Fibroblast of pulmonary artery (primary cell): ENCODE results near the gene SERPINA3.
"Not testable (repeated sequence)": the region's sequence is repeated elsewhere in the genome, so short reads cannot be mapped to it uniquely, and the experiment has no call there.

Experiments
- DNase-seq: peaks from one replicate; pipeline ENCODE4 v3.0.0-alpha.2; 2010; ENCODE audit warnings: low read depth
- H3K4me3 ChIP-seq: replicated peaks from 2 replicates; pipeline ENCODE4 v1.5.1; 2011; ENCODE audit warnings: low read depth, mild to moderate bottlenecking, control low read depth, low read length, moderate library complexity
- TF ChIP-seq, protein P1 (sequence below): IDR thresholded peaks from 2 replicates; pipeline ENCODE4 v1.5.1; 2011; ENCODE audit warnings: mild to moderate bottlenecking, control low read depth, low read length, inconsistent platforms; ENCODE audit errors: missing control alignments

SERPINA3 gene

DNA sequence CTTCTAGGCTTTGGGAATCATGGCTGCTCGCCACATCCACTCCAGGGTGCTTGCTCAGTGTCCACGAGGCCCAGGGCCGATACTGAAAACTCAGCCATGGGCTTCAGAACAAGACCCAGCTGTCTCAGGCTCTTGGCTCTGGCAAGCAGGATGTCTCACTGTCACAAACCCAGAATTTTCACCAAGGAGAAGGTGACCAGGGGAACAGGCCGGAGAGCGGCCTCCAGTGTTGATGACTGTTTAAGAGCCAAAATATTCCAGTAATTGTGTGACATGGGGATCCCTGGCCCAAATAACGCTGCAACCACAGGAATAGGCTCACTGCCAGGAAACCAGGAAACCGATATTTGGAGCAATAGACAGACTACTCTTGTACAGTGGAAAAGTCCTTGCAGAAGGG is 40.8 kb upstream of the SERPINA3 start:
- TF ChIP-seq, protein P1, sequence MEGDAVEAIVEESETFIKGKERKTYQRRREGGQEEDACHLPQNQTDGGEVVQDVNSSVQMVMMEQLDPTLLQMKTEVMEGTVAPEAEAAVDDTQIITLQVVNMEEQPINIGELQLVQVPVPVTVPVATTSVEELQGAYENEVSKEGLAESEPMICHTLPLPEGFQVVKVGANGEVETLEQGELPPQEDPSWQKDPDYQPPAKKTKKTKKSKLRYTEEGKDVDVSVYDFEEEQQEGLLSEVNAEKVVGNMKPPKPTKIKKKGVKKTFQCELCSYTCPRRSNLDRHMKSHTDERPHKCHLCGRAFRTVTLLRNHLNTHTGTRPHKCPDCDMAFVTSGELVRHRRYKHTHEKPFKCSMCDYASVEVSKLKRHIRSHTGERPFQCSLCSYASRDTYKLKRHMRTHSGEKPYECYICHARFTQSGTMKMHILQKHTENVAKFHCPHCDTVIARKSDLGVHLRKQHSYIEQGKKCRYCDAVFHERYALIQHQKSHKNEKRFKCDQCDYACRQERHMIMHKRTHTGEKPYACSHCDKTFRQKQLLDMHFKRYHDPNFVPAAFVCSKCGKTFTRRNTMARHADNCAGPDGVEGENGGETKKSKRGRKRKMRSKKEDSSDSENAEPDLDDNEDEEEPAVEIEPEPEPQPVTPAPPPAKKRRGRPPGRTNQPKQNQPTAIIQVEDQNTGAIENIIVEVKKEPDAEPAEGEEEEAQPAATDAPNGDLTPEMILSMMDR, result no peak
- DNase-seq, result peak; percentile 48
- H3K4me3 ChIP-seq, result no peak overlapping the region

DNA sequence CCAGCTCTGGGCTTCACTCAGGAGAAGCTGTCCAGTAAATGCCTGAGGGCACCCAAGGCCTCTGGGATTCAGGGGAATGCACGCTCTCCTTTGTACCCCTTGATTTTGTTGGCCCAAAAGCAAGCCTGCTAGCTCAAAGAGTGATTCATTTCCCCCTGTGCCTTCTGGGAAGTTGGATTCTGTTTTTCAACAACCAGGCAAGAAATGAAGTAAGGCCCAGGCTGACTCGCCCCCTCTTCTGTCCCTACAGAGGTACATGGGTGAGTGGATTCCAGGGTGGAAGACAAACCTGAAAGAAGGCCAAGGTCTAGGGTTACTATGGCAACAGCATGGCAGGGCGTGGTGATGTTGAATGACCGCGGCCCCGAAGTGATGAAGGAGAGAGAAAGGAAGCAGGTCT is 40.2 kb upstream of the SERPINA3 start:
- TF ChIP-seq, protein P1, result no peak
- DNase-seq, result peak; percentile 57
- no peak overlapping the region for H3K4me3 ChIP-seq

DNA sequence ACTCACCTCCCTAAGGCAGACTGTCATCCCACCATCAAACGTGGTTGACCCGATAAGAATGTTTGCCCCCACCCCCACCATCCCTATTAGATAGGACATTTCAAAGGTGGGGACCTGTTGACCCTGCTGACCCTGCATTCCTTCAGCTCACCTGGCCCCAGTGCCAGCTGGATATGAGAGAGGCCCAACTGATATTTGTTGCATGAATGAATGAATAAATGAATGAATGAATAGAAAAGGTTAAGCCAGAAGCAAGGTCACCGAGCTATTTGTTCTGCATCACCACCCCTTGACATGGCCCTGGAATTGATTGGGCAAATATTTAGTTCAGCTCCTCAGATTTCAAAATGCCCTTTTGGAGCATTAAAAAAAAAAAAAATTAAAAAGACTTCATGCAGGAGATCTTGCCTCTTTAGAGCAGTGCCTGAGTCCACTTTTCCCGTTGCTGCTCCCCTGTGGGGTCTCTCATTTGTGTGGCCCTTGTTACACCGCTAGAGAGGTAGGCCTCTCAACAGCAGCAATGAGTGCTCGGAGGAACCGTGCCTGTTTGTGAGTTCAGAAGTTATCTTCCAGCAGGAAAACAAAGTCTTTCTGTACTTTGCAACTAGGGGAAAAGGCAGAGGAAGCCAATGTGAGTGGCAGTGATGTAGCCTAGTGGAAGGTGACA is 39.4 kb upstream of the SERPINA3 start:
- TF ChIP-seq, protein P1, result no peak
- no peak overlapping the region for H3K4me3 ChIP-seq
- no peak for DNase-seq

DNA sequence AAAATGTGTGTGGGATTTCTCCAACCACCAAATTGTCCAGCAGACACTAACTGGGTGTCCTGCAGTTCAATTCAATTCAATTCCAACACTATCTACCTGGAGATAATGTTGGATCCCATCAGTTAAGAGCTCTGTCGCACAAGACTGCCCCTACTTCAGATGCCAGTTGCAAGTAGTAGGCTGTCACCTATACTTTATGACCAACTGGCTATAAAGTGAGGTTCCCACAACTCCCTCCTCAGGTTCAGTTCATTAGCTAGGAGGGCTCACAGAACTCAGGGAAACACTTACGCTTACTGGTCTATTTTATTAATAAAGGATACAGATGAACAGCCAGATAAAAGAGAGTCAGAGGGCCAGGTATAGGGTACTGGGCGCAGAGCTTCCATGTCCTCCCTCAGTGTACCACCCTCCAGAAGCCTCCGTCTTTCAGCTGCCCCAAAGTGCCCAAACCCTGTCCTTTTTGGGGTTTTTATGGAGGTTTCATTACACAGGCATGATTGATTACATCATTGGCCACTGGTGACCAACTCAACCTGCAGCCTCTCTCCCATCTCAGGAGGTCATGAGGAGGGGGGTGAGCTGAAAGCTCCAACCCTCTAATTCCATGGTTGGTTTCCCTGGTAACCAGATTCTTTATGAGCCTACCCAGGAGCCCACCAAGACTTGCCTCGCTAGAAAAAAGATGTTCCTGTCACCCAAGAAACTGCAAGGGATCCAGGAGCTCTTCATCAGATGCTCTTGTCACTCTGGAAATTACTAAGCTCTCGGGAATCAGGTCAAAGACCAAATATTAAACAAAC is 38.5 kb upstream of the SERPINA3 start:
- no peak for DNase-seq
- TF ChIP-seq, protein P1, result no peak
- H3K4me3 ChIP-seq, result no peak overlapping the region

DNA sequence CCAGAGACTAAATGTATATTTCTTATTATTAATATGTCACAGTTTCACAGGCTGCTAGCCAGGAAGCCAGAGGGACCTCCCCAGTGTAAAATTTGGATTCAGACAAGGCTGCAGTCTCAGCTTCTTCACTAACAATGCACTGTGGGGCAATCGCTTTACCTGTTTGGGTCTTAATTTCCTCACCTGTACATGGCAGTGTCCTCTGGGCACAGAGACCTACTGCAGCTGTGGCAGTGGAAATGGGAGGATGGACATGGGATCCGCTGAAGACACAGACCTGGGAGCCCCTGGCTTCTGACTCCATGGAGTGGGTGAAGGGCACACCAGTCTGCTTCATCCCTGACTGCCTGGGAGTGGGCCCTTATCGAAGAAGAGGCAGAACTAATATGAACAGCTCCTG is 37.9 kb upstream of the SERPINA3 start:
- no peak overlapping the region for H3K4me3 ChIP-seq
- DNase-seq, result no peak

DNA sequence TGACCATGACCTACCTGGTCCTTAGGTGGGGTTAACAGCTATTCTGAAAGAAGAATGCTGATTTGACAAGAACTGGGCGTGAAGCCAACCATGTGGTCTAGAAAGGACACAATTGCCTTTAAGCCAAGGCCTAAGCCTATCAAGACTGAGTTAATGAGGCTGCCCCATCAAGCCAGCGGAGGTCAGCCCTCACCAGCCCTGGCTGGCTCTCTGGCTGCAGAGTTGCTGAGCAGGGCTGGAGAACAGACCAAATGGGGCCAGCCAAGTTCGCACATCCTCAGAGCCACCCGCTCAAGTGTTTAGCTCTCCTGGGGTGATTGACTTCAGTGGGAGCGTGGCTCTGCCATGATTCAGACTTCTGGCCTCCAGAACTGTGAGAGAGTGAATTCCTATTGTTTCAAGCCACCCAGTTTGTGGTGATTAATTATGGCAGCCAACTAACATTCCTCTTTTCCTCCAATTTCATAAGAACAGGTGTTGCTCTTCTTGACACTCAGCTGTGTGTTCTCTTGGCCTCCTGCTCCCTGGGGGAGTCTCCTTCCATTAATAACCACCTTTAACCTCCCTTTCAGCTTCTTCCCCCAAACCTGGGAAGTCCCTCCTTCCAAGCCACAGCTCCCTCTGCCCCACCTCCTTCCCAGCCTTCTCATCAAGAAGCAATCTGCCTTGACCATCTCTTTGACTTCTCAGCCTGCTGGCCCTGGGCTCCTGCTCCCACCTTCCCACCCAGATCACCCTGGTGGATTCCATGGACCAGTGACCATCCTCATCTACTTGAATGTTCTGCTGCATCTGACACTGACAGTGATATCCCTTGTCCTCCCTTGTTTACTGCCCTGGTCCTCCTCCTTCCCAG is 36.2 kb upstream of the SERPINA3 start:
- H3K4me3 ChIP-seq, result no peak overlapping the region
- DNase-seq, result peak; percentile 68
- TF ChIP-seq, protein P1, result no peak

More for the DNA sequence above, 37.9 kb upstream of the SERPINA3 start:
- TF ChIP-seq, protein P1, result no peak

DNA sequence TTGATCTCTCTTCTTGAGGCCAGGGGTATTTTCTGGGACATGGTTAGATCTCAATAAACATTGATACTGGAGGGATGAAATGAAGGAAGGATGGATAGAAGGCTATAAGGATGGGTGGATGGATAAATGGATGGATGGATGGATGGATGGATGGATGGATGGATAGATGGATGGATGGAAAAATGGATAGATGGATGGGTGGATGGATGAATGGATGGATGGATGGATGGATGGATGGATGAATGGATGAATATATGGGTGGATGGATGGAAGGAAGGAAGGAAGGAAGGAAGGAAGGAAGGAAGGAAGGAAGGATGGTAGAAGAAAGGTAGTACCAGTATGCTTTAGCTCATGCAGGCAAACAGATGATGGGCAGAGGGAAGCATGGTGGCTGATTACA is 34.7 kb upstream of the SERPINA3 start:
- not testable (repeated sequence) for H3K4me3 ChIP-seq, DNase-seq
